NCI-H2196 (cell line): ENCODE results near the gene NLRP3.
"Not testable (repeated sequence)": the region's sequence is repeated elsewhere in the genome, so short reads cannot be mapped to it uniquely, and the experiment has no call there.

Experiments used
- DNase-seq: peaks from one replicate; lab custom pipeline; 2025; ENCODE audit not compliant: unreplicated experiment; lab: John Stamatoyannopoulos, UW

The NLRP3 gene

GRCh38 chr1:247390116-247390791 is 25.7 kb upstream of the NLRP3 start:
- DNase-seq, result peak; percentile 27

- no peak for DNase-seq
These were observed 25.0 kb upstream of the NLRP3 start for GRCh38 chr1:247390996-247391395.

GRCh38 chr1:247392088-247392487 is 23.9 kb upstream of the NLRP3 start:
- DNase-seq, result no peak

- not testable (repeated sequence) for DNase-seq
These were observed 20.9 kb upstream of the NLRP3 start for GRCh38 chr1:247395075-247395474.

- no peak for DNase-seq
These were observed 15.3 kb upstream of the NLRP3 start for GRCh38 chr1:247400685-247401084.

- DNase-seq, result no peak
These were observed 14.5 kb upstream of the NLRP3 start for GRCh38 chr1:247401310-247402119.

GRCh38 chr1:247402120-247402675 is 13.8 kb upstream of the NLRP3 start:
- DNase-seq, result no peak

GRCh38 chr1:247406014-247406656 is 9.8 kb upstream of the NLRP3 start:
- no peak for DNase-seq

- no peak for DNase-seq
These were observed 8.8 kb upstream of the NLRP3 start for GRCh38 chr1:247407180-247407616.

- no peak for DNase-seq
These were observed 7.9 kb upstream of the NLRP3 start for GRCh38 chr1:247408100-247408499.

- DNase-seq, result no peak
These were observed 6.0 kb upstream of the NLRP3 start for GRCh38 chr1:247409869-247410544.

- DNase-seq, result no peak
These were observed 4.2 kb upstream of the NLRP3 start for GRCh38 chr1:247411621-247412327.

GRCh38 chr1:247417831-247418230 is 1.9 kb downstream of the NLRP3 start:
- DNase-seq, result no peak

- no peak for DNase-seq
These were observed 3.4 kb downstream of the NLRP3 start for GRCh38 chr1:247419336-247419735.

- DNase-seq, result no peak
These were observed 5.1 kb downstream of the NLRP3 start for GRCh38 chr1:247421074-247421473.

- no peak for DNase-seq
These were observed 13.5 kb downstream of the NLRP3 start for GRCh38 chr1:247429496-247429895.

- no peak for DNase-seq
These were observed 14.5 kb downstream of the NLRP3 start for GRCh38 chr1:247430434-247430833.

- no peak for DNase-seq
These were observed 15.7 kb downstream of the NLRP3 start for GRCh38 chr1:247431643-247432042.

- DNase-seq, result no peak
These were observed 18.0 kb downstream of the NLRP3 start for GRCh38 chr1:247434005-247434404.

- DNase-seq, result no peak
These were observed 19.2 kb downstream of the NLRP3 start for GRCh38 chr1:247435030-247435758.
